HG02938 (cell line): Measurements from ENCODE around the gene ABCC3.

Experiments
- ATAC-seq: cut with Tn5 transposase; IDR thresholded peaks from one replicate; pipeline ENCODE4 v1.9.1; 2021; ENCODE audit warnings: mild to moderate bottlenecking, moderate library complexity; ENCODE audit not compliant: unreplicated experiment

Gene ABCC3

GRCh38 chr17:50626037-50626574 is 8.6 kb upstream of the ABCC3 start:
- no peak for ATAC-seq

- ATAC-seq, result no peak
Observed at GRCh38 chr17:50627036-50627781, 7.5 kb upstream of the ABCC3 start.

GRCh38 chr17:50627782-50628601 is 6.7 kb upstream of the ABCC3 start:
- no peak for ATAC-seq

GRCh38 chr17:50629902-50630301 is 4.8 kb upstream of the ABCC3 start:
- ATAC-seq, result no peak

- ATAC-seq, result no peak
Observed at GRCh38 chr17:50630524-50631194, 4.0 kb upstream of the ABCC3 start.

GRCh38 chr17:50631195-50631907 is 3.3 kb upstream of the ABCC3 start:
- ATAC-seq, result no peak

DNA sequence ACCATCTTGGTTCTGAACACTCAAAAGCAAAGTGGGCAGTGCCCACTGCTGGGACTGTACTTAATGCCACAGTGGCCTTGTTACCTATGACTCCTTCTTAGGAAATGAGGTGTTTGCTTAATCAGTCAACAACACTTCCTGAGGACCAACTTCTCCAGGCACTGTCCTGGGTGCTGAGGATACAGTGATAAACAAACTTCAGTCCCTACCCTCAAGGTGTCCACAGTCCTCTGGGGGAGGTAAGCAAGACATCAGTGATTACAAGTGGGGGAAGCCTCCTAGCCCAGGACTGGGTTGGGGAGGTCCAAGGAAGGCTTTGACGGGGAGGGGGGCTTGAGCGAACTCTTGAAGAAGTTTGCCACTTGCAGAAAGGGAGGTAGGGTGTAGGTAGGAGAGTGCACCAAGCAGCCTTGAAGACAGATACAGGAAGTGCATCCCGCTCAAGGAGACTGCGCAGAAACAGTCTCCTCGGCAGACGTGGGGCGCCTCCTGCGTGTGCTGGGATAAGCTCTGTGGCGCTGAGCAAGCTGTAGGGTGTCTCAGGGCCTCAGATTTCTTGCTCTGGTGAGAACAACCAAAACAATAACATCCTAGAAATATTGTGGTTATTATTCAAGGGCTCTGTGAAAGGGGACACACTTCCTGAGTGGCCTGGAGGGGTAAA is 2.6 kb upstream of the ABCC3 start:
- no peak for ATAC-seq

DNA sequence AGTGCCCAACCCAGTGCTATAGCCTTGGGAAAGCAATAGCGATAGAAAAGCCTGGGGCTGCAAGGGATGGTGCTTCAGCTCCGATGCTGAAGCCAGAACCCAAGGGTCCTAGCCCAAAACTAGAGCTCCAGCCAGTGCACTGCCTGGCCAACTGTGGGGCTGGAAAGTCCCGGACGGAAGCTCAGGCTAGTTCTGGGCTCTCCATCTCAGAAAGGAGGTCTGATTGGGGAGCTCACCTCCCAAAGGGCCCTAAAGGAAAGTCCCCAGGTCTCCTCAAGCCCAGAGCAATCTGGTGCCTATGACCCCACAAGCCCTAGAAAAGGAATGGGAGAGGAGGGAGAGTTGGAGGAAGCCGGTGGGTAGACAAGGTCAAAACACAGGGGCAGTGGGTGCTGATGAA is 2.0 kb upstream of the ABCC3 start:
- ATAC-seq, result no peak

DNA sequence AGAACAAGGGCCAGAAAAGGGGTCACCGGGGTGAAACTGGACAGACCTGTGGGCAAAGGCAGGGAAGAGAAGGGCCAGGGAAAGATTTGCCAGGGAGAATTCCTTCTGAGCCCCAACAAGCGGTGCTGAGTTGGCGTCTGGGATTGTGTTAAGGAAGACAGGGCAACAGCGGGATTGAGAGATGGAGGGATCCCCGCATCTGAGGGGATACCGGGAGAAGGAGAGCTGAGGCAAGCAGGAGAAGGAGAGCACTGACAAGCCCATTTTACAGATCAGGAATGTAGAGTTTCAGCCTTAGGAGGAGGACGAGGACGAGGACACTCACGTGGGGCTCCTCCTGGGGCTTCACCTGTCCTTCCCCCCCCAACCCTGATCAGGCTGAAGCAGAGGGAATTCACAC is 998 bp upstream of the ABCC3 start:
- no peak for ATAC-seq

DNA sequence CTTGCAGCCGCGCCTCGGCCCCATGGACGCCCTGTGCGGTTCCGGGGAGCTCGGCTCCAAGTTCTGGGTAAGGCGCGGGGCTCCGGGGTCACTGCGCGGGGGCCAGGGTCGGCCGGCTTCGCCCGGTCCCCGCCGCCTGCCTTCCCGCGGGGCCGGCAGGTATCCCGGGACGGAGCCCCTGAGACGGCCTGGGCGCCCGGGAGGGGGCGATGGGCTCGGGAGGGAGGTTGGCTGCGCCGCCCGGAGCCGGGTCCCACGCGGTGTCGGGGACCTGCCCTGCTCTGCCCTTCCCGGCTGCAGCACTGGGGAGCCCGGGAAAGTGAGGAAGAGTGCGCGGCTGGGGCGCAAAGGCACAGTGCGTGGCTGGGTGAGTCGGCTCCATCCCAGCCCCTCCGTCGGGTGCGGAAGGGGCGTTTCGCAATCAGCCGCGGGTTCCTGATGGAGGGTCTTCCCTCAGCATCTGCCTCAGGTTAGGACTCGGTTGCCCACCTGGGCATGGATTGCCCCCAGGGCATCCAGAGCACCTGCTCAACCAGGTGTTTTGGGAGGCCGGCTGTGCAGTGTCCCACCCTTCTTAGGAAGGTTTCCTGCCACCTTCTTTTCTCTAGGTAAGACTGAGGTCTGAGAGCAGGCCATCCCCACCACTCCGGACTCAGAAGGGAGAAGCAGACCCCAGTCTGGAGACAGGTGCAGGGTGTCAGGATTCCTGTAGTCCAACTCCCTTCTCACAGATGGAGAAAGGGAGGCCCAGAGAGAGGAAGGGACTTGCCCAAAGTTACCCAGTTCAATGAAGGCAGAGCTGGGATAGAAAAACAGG is 442 bp downstream of the ABCC3 start:
- no peak for ATAC-seq

- no peak for ATAC-seq
Observed at GRCh38 chr17:50635732-50635981, 976 bp downstream of the ABCC3 start.

GRCh38 chr17:50635982-50636803 is 1.5 kb downstream of the ABCC3 start:
- ATAC-seq, result no peak

- ATAC-seq, result no peak
Observed at GRCh38 chr17:50636804-50637195, 2.1 kb downstream of the ABCC3 start.

GRCh38 chr17:50637829-50638605 is 3.3 kb downstream of the ABCC3 start:
- ATAC-seq, result no peak

GRCh38 chr17:50638606-50638965 is 3.9 kb downstream of the ABCC3 start:
- no peak for ATAC-seq

DNA sequence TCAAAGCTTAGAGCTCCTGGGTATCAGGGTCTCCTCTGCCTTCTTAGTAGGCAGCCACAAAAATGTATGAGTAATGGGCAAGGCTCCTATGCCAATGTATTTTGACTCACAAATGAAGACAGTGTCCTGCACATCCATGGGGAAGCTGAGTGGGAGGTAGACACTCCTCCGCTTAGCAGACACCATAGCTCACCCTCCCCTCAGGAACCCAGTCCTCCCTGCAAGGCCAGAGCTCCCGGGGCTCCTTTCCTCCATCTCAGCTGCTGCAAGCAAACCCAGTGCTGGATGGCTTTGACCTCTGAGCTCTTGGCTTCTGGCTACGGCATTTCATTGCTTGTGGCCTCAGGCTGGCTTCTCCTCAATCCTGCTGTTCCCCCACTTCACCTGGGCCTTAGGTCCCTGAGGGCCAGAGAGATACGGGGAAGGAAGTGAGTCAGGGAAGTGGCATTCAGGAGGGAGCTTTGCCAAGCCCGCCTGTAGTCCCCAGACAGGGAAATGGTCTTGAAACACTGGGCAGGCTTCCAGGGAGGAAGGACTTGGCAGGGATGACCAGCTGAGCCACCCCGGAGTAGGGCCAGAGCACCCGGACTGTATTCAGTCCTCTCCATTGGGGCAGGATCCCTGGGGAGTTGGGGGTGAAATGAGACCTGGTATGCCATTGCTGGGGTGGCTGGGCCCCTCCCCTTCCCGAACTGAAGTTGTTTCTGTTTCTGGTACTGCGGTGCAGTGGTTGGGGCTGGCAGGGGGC is 4.5 kb downstream of the ABCC3 start:
- ATAC-seq, result no peak

DNA sequence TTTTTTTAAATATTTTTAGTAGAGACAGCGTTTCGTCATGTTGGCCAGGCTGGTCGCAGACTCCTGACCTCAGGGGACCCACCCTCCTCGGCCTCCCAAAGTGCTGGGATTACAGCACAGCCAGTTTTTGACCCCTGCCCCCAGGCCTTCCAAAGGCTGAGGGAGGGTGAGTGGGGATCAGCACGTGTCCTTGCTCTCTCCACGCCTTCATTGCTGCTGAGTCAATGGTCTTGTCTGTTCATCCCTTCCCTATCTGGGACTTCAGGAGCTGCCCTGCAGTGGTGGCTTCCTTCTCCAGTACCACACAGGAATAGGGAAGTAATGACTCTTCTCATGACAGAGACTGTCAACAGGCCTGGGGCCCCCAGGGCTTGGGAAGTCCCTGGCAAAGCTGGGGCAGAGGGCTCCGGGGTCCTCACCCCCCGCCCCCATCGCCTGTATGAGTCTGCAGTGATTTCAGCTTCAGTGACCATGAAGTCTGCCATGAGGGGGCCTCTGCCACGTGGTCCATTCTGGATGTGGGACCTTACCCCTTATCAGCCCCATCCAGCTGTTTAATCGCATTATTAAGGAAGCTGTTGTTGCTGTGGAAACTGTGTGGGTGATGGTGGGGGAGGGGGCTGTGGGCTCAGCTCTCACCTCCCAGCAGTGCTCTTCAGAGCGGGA is 6.1 kb downstream of the ABCC3 start:
- ATAC-seq, result no peak
